Stimulated activated CD4-positive, alpha-beta T cell treated with anti-CD3 and anti-CD28 coated beads, TNF-alpha, amount 100 ng/mL, for 48 hours (primary cell): ENCODE data around the gene SLMAP.

Experiments used
- DNase-seq, 3 donors: peaks; one replicate each; pipeline ENCODE4 v3.0.0-alpha.2; 2020; ENCODE audit warnings: low read depth in 3 of 3

SLMAP gene

GRCh38 chr3:57755741-57756527, at the start of gene SLMAP:
Gene SLMAP, plus strand, starts transcription at chr3:57756309. Its CDS starts 1,343 bp downstream, at chr3:57757652.
- DNase-seq, result peak; percentile 88 to 95 (median 89)

GRCh38 chr3:57706462-57706861, 49.6 kb upstream of the SLMAP start:
- DNase-seq, result no peak

GRCh38 chr3:57709031-57709430, 47.1 kb upstream of the SLMAP start:
- DNase-seq, result no peak

- DNase-seq, result no peak
These were observed 46.5 kb upstream of the SLMAP start for GRCh38 chr3:57709559-57709958.

- DNase-seq, result no peak
These were observed 40.4 kb upstream of the SLMAP start for GRCh38 chr3:57715686-57716085.

GRCh38 chr3:57717205-57717868, 38.8 kb upstream of the SLMAP start:
- no peak for DNase-seq

- no peak for DNase-seq
These were observed 38.0 kb upstream of the SLMAP start for GRCh38 chr3:57718118-57718517.

GRCh38 chr3:57726397-57726796, 29.7 kb upstream of the SLMAP start:
- DNase-seq, result no peak

GRCh38 chr3:57727106-57727505, 29.0 kb upstream of the SLMAP start:
- no peak for DNase-seq

GRCh38 chr3:57729334-57730045, 26.6 kb upstream of the SLMAP start:
- no peak for DNase-seq

- no peak for DNase-seq
These were observed 25.4 kb upstream of the SLMAP start for GRCh38 chr3:57730682-57731081.

GRCh38 chr3:57731311-57731710, 24.8 kb upstream of the SLMAP start:
- no peak for DNase-seq

GRCh38 chr3:57733790-57734189, 22.3 kb upstream of the SLMAP start:
- no peak for DNase-seq

- DNase-seq, result no peak
These were observed 20.7 kb upstream of the SLMAP start for GRCh38 chr3:57735405-57735804.

- DNase-seq, result no peak
These were observed 18.3 kb upstream of the SLMAP start for GRCh38 chr3:57737840-57738239.

GRCh38 chr3:57738391-57738790, 17.7 kb upstream of the SLMAP start:
- DNase-seq, result no peak

- no peak for DNase-seq
These were observed 16.1 kb upstream of the SLMAP start for GRCh38 chr3:57740027-57740426.

- no peak for DNase-seq
These were observed 12.6 kb upstream of the SLMAP start for GRCh38 chr3:57743496-57743895.

- DNase-seq, result no peak
These were observed 11.0 kb upstream of the SLMAP start for GRCh38 chr3:57745101-57745500.

GRCh38 chr3:57746156-57747010, 9.7 kb upstream of the SLMAP start:
- no peak for DNase-seq

GRCh38 chr3:57749542-57749941, 6.6 kb upstream of the SLMAP start:
- DNase-seq, result no peak

- DNase-seq, result no peak
These were observed 3.8 kb upstream of the SLMAP start for GRCh38 chr3:57752307-57752706.
